Sigmoid colon (tissue), 4 donors: ENCODE results near the gene DYRK1A.

Experiments
- EP300 ChIP-seq, 4 donors: sonication (generic); formaldehyde crosslinking; IDR thresholded peaks; one replicate each; pipeline ENCODE4 v1.6.1; 2017; ENCODE audit warnings: antibody characterized with exemption in 4 of 4
- POLR2A ChIP-seq, 2 donors: fragments of 450-650 bp; IDR thresholded peaks; one replicate each; pipeline ENCODE4 v1.6.1; 2016; ENCODE audit warnings: antibody characterized with exemption in 2 of 2, mild to moderate bottlenecking in 2 of 2, moderate library complexity in 2 of 2
- POLR2AphosphoS5 ChIP-seq, 4 donors: sonication (generic); formaldehyde crosslinking; IDR thresholded peaks; one replicate each; pipeline ENCODE4 v1.6.1; 2017; ENCODE audit warnings: antibody characterized with exemption in 4 of 4
- TF ChIP-seq, protein P1 (sequence below), 4 experiments: fragments of 450-650 bp in 3 of 4; fragments of 200-600 bp in 1 of 4; IDR thresholded peaks; one replicate each; pipeline ENCODE4 v1.5.1; 2016 to 2019; ENCODE audit warnings: antibody characterized with exemption in 4 of 4, mild to moderate bottlenecking in 3 of 4, moderate library complexity in 2 of 4

DNA sequence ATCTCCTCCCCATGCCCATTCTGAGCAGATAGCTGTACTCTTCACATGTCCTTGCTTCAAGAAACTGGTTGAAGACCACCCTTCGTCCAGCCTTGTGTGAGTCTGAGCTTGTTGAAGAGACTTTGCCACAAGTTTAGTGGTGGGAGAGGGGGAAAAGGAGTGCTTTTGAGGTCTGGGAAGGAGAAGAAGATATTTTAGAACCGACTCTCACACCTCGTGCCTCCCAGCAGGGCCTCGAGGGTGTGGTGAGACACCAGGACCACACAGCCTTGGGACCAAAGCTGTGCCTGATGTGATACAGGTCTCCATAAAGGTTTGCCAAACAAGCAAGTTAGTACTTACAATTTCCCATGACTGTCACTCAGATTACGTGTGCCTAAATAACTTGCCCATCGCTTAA lies 201.8 kb downstream of the DYRK1A start:
- TF ChIP-seq, protein P1, sequence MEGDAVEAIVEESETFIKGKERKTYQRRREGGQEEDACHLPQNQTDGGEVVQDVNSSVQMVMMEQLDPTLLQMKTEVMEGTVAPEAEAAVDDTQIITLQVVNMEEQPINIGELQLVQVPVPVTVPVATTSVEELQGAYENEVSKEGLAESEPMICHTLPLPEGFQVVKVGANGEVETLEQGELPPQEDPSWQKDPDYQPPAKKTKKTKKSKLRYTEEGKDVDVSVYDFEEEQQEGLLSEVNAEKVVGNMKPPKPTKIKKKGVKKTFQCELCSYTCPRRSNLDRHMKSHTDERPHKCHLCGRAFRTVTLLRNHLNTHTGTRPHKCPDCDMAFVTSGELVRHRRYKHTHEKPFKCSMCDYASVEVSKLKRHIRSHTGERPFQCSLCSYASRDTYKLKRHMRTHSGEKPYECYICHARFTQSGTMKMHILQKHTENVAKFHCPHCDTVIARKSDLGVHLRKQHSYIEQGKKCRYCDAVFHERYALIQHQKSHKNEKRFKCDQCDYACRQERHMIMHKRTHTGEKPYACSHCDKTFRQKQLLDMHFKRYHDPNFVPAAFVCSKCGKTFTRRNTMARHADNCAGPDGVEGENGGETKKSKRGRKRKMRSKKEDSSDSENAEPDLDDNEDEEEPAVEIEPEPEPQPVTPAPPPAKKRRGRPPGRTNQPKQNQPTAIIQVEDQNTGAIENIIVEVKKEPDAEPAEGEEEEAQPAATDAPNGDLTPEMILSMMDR (IDR thresholded peaks at IDR 0.05) = no peak
- no peak for TF ChIP-seq POLR2AphosphoS5 (IDR thresholded peaks at IDR 0.05)
- TF ChIP-seq POLR2A (IDR thresholded peaks at IDR 0.05) = no peak
- no peak for TF ChIP-seq EP300 (IDR thresholded peaks at IDR 0.05)
